Natural killer cell treated with Interleukin-12 subunit alpha and Interleukin-12 subunit beta and Interleukin-15 and Interleukin-18, amount 100 ng/mL, for 72 hours (primary cell): ENCODE data around the gene THSD7A. TPM values are rescaled to one million over a fixed set of nuclear protein-coding genes. Genes with fewer than 3 reads are reported as not detected.

Source experiments
- ATAC-seq, 2 donors: fragments of 150-1000 bp; cut with Tn5 transposase in 1 of 2; sonication (Bioruptor Pico), chemical (Tn5 transposase) in 1 of 2; 2 replicates each; pipeline ENCODE4 v1.10.0; 2021
- DNase-seq: peaks from one replicate; pipeline ENCODE4 v3.0.0; 2022; ENCODE audit warnings: low spot score
- H3K27ac Mint-ChIP-seq, 2 donors: 1 replicate in 1 of 2; 2 replicates in 1 of 2; pipeline ENCODE4 v1.8.0; 2022; ENCODE audit warnings: mixed read lengths in 2 of 2, mild to moderate bottlenecking in 1 of 2, moderate library complexity in 1 of 2
- H3K27me3 Mint-ChIP-seq, 2 donors: 1 replicate in 1 of 2; 2 replicates in 1 of 2; pipeline ENCODE4 v1.8.0; 2022; ENCODE audit warnings: mixed read lengths in 2 of 2
- H3K36me3 Mint-ChIP-seq: one replicate; pipeline ENCODE4 v1.8.0; 2022; ENCODE audit warnings: mixed read lengths
- H3K4me1 Mint-ChIP-seq, 2 donors: 1 replicate in 1 of 2; 2 replicates in 1 of 2; pipeline ENCODE4 v1.8.0; 2022; ENCODE audit warnings: low read depth in 2 of 2, mixed read lengths in 2 of 2, mild to moderate bottlenecking in 1 of 2
- H3K4me3 Mint-ChIP-seq: one replicate; pipeline ENCODE4 v1.8.0; 2022; ENCODE audit warnings: mixed read lengths
- H3K9me3 Mint-ChIP-seq: 2 replicates; pipeline ENCODE4 v1.8.0; 2022; ENCODE audit warnings: mixed read lengths
- total RNA-seq, 2 donors: library from RNA; stranded (reverse); gene quantifications; one replicate each; pipeline ENCODE4 v1.2.3, GENCODE V29; 2022

THSD7A gene
- total RNA-seq, 2 donors from 2014 or later: 0.75 TPM; not detected in 1

DNA sequence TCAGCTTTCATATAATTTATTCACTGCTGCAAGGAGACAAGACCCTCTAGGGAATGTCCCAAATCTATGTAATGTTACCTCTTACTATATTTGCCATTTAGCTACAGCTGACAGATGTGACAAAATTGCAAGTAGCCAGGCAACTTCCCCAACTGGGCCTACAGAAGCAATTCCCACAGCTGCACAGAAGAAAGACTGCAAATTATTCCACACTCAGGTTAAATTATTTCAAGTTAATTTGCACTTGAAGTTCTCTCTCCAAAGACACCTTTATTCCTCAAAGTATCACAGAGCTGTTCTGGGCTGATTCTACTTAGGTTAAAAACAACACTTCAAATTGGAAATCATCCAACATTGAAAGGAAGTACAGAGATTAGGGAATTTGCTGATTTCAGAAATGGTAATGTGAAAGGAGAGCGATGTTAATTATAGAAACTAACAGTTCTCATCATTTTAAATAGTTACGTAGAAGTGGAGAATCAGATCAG lies 133.6 kb downstream of the THSD7A start:
- no peaks in the 10 kb centered on the region for H3K4me1 Mint-ChIP-seq
- peaks cover 15% of the 10 kb centered on the region for H3K9me3 Mint-ChIP-seq
- no peak for ATAC-seq
- H3K36me3 Mint-ChIP-seq: no peaks in the 10 kb centered on the region
- H3K27ac Mint-ChIP-seq: no peak overlapping the region
- DNase-seq: no peak
- H3K27me3 Mint-ChIP-seq: no peaks in the 10 kb centered on the region
- H3K4me3 Mint-ChIP-seq: no peak overlapping the region

DNA sequence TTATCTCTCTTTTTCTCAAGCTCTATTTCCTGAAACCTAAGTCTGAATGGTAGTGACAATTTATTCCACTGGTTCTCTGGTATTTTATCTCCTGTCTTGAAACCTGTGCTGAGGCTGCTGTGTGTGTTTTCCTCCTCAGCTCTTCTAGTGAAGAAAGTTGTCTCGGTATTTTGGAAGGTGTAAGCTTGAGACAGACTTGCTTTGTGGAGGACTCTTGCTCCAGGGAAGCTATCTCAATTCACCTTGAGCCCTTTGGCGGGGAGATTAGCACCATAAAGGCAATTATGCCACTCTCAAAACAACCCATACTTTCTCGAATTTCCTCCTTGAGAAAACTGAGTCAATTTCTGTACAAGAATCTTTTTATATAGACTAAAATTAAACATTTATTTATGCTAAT lies 141.6 kb downstream of the THSD7A start:
- H3K9me3 Mint-ChIP-seq: peaks cover 7% of the 10 kb centered on the region
- ATAC-seq: no peak
- H3K27ac Mint-ChIP-seq: no peak overlapping the region
- no peaks in the 10 kb centered on the region for H3K4me1 Mint-ChIP-seq
- no peak for DNase-seq
- no peak overlapping the region for H3K4me3 Mint-ChIP-seq
- no peaks in the 10 kb centered on the region for H3K27me3 Mint-ChIP-seq
- peaks cover 5% of the 10 kb centered on the region for H3K36me3 Mint-ChIP-seq

DNA sequence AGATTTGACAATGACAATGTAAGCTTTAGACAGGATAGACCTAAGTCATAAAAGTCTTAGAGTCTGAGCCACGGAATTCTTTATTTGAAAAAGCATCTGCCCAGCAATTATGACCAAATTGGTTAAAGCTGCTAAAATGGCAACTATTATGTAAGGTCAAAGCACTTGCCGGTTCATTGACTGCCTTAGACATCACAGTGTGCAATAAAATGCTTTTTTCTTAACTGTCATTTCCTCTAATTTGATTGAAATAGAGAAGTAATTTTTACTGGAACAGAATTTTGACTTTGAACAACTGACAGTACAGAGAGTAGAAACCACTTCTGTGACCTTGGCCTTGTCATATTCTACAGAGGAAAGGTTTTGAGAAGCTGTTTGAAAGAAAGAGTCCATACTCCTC lies 142.9 kb downstream of the THSD7A start:
- Mint-ChIP-seq H3K27me3 (no peaks in the 10 kb centered on the region), H3K4me3 (no peak overlapping the region), H3K36me3 (peaks cover 5% of the 10 kb centered on the region), H3K9me3 (peaks cover 9% of the 10 kb centered on the region), H3K4me1 (no peaks in the 10 kb centered on the region), H3K27ac (no peak overlapping the region)
- ATAC-seq: no peak
- DNase-seq: no peak

DNA sequence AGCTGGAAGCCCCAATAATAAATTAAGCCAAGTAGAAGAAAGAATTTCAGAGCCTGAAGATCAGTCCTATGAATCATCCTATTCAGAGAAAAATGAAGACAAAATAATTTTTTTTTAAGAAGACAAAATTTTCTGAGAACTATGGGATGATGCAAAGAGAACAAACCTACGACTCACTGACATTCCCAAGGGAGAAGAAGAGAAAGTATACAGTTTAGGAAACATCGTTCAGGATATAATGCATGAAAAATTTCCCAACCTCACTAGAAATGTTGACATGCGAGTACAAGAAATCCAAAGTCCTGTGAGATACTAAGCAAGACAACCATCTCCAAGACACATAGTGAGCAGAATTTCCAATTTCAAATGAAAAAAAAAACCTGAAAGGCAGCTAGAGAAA lies 150.5 kb downstream of the THSD7A start:
- H3K9me3 Mint-ChIP-seq: peaks cover 35% of the 10 kb centered on the region
- peaks cover 36% of the 10 kb centered on the region for H3K36me3 Mint-ChIP-seq
- no peak for DNase-seq
- H3K4me1 Mint-ChIP-seq: no peaks in the 10 kb centered on the region
- H3K4me3 Mint-ChIP-seq: no peak overlapping the region
- no peaks in the 10 kb centered on the region for H3K27me3 Mint-ChIP-seq
- no peak for ATAC-seq
- no peak overlapping the region for H3K27ac Mint-ChIP-seq

DNA sequence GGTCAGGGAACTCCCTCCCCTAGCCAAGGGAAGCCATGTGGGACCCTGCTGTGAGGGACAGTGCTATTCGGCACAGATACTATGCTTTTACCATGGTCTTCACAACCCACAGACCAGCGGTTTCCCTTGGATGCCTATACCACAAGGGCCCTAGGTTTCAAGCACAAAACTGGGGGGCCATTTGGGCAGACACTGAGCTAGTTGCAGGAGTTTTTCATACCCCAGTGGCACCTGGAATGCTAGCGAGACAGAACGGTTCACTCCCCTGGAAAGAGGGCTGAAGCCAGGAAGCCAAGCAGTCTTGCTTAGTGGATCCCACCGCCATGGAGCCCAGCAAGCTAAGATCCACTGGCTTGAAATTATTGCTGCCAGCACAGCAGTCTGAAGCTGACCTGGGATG lies 156.8 kb downstream of the THSD7A start:
- Mint-ChIP-seq H3K9me3 (peaks cover 28% of the 10 kb centered on the region), H3K36me3 (peaks cover 26% of the 10 kb centered on the region), H3K27me3 (no peaks in the 10 kb centered on the region), H3K4me3 (no peak overlapping the region), H3K27ac (no peak overlapping the region), H3K4me1 (no peaks in the 10 kb centered on the region)
- DNase-seq: no peak
- no peak for ATAC-seq

DNA sequence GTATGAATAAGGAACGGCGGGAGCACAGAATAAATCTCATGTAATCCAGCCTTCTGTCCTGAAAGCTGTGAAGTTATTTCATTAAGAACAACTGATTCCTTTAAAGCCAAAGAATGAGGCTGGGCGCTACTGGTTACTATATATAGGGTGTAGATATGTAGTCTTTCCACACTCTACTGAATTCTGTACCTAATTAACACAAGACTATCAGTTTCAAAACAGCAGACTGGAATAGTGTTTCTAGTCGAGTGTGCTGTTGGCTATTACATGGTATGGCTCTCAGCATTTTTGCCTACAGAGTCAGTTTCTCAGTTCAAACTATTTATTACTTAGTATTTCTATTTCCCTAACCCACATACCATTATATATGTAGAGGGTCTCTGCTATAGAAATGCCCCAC lies 163.3 kb downstream of the THSD7A start:
- H3K27me3 Mint-ChIP-seq: no peaks in the 10 kb centered on the region
- no peaks in the 10 kb centered on the region for H3K4me1 Mint-ChIP-seq
- no peak overlapping the region for H3K27ac Mint-ChIP-seq
- H3K36me3 Mint-ChIP-seq: no peaks in the 10 kb centered on the region
- DNase-seq: no peak
- no peak for ATAC-seq
- no peaks in the 10 kb centered on the region for H3K9me3 Mint-ChIP-seq
- H3K4me3 Mint-ChIP-seq: no peak overlapping the region

DNA sequence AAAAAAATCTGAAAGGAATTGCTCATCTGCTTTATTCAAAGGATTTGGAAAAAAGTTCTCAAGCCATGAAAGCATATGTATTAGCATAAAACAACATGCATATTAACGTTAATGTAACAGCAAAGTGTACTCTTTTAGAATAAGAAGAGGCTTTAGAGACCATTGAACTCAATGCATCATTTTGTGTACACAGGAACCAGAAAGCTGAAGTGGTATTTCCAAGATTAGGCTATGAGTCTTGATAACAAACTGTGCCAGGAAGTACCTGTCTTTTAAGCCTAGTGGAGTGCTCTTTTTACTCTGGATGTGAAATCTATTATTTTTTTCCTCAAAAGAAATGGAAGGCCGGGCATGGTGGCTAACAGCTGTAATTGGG lies 164.2 kb downstream of the THSD7A start:
- ATAC-seq (no peak), DNase-seq (no peak)
- Mint-ChIP-seq H3K4me1 (no peaks in the 10 kb centered on the region), H3K27me3 (no peaks in the 10 kb centered on the region), H3K27ac (no peak overlapping the region), H3K36me3 (no peaks in the 10 kb centered on the region), H3K9me3 (no peaks in the 10 kb centered on the region), H3K4me3 (no peak overlapping the region)

DNA sequence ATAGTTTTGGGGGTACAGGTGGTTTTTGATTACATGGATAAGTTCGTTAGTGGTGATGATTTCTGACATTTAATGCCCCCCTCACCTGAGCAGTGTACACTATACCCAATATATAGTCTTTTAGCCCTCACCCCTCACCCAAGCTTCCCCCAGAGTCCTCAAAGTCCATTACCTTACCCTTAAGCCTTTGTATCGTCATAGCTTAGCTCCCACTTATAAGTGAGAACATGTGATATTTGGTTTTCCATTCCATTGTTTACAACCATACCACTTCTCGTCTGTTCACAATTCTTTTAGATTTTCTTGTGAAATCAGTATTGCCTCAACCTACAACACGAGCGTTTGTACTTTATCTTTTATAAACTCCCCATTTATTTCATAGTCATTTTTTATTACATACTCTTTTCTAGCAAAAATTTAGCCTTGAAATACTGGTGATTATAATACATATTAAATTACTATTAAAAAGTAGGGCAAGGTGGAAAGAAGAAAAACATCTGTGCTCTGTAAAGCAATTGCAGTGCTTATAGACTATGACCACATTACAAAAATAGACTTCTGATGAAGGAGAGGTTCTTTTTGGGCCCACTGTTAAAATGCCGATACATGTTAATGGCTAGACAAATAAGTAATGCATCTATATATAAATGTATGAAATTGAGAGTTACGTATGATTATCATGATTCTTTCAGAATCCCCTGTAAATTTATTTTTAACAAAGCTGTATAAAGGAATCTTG lies 164.8 kb downstream of the THSD7A start:
- H3K27ac Mint-ChIP-seq: no peak overlapping the region
- no peaks in the 10 kb centered on the region for H3K9me3 Mint-ChIP-seq
- H3K36me3 Mint-ChIP-seq: no peaks in the 10 kb centered on the region
- no peaks in the 10 kb centered on the region for H3K27me3 Mint-ChIP-seq
- ATAC-seq (no peak), DNase-seq (no peak)
- H3K4me3 Mint-ChIP-seq: no peak overlapping the region
- H3K4me1 Mint-ChIP-seq: no peaks in the 10 kb centered on the region

DNA sequence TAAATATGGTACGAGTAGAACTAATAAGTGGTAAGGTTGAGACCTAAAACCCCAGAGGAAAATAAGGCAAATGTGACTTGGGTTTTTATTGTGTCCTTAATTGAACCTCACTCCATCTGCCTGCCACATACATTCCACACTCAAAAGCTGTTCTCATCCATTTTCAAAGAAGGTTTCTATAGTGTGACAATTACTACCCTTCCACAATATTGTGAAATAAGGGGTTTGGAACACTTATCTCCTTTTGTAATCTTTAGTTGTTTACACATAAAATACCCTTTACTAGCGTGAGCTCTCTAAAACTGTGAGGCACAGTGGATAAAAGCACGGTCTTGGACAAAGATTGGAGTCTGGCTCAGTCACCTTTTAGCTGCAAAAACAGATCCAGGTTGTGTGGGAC lies 166.6 kb downstream of the THSD7A start:
- no peak overlapping the region for H3K27ac Mint-ChIP-seq
- no peaks in the 10 kb centered on the region for H3K36me3 Mint-ChIP-seq
- no peak for ATAC-seq
- DNase-seq: no peak
- no peaks in the 10 kb centered on the region for H3K27me3 Mint-ChIP-seq
- peaks cover 4% of the 10 kb centered on the region for H3K9me3 Mint-ChIP-seq
- no peaks in the 10 kb centered on the region for H3K4me1 Mint-ChIP-seq
- H3K4me3 Mint-ChIP-seq: no peak overlapping the region

DNA sequence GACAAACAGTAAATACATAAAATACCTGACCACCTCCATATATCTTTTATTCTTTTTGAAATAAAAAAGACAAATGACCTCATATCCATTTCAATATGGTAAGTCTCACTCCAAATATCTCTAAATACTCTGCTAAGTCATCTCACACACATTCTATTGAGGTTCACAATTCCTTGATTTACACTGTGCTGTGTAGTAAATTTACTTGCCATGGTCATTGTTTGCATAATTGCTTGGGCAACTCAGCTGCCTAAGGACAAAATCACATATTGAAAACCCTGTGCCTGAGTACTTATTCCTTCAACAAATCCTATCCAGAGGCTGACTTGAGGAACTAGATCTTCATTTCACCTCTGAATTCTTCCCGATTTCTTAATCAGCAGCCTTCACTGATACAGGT lies 176.4 kb downstream of the THSD7A start:
- H3K4me1 Mint-ChIP-seq: no peaks in the 10 kb centered on the region
- peaks cover 14% of the 10 kb centered on the region for H3K9me3 Mint-ChIP-seq
- DNase-seq (no peak), ATAC-seq (no peak)
- no peak overlapping the region for H3K27ac Mint-ChIP-seq
- H3K4me3 Mint-ChIP-seq: no peak overlapping the region
- no peaks in the 10 kb centered on the region for H3K27me3 Mint-ChIP-seq
- no peaks in the 10 kb centered on the region for H3K36me3 Mint-ChIP-seq

DNA sequence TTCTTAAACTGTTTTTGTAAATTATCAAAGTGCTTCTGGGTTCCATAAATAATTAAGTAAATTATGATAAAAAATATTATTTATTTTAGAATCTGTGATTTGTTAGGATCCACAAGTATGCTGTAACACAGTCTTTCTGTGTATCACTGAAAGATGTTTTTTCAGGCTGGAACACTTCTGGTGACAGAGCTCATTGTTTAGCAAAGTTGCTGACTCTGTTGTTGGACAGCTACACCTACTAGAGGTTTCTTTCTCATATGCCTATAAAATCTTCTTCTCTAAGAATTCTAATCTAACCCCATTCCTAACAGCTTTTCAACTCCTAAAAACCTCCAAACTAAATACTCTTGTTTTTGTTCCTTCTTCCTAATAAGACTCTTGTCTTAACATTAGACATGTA lies 176.8 kb downstream of the THSD7A start:
- no peaks in the 10 kb centered on the region for H3K27me3 Mint-ChIP-seq
- DNase-seq: no peak
- ATAC-seq: no peak
- H3K9me3 Mint-ChIP-seq: peaks cover 14% of the 10 kb centered on the region
- no peak overlapping the region for H3K27ac Mint-ChIP-seq
- H3K36me3 Mint-ChIP-seq: no peaks in the 10 kb centered on the region
- no peaks in the 10 kb centered on the region for H3K4me1 Mint-ChIP-seq
- no peak overlapping the region for H3K4me3 Mint-ChIP-seq

DNA sequence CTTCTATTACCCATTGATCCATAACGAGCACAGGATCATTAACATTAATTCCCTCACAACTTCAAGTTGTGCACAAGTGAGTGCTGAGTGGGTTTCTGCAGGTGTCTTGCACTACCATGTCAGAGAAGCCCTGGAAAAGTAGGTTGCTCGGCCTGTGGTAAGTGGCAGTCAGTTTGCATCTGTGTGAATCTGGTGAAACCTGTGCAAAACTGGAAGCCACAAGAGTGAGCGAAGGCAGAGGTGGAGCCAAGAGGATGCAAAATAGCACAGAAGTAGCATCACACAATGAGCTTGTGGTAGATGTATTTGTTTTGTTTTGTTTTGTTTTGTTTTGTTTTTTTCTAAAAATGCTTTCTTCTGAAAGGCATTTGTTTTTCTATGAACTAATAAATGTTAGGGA lies 181.5 kb downstream of the THSD7A start:
- DNase-seq (no peak), ATAC-seq (no peak)
- H3K36me3 Mint-ChIP-seq: no peaks in the 10 kb centered on the region
- no peaks in the 10 kb centered on the region for H3K27me3 Mint-ChIP-seq
- H3K27ac Mint-ChIP-seq: no peak overlapping the region
- no peak overlapping the region for H3K4me3 Mint-ChIP-seq
- no peaks in the 10 kb centered on the region for H3K4me1 Mint-ChIP-seq
- peaks cover 18% of the 10 kb centered on the region for H3K9me3 Mint-ChIP-seq

DNA sequence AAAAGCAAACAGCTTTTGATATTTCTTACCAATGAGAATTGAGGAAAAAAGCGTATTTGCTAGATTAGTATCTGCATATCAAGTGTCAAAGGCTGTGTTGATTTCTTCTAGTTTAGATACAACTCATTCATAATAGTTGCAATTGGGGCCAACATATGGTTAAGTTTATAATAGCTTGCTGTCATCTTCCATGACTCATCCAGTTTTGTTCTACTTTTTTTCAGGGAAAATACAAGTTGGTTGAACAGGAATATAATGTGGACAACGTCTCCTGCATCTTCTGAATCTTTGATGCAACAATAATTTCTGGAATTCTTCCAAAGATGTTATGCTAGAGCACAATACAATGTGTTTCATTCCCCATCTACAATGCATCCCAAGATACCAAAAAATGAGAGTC lies 182.0 kb downstream of the THSD7A start:
- Mint-ChIP-seq H3K4me3 (no peak overlapping the region), H3K27ac (no peak overlapping the region), H3K27me3 (no peaks in the 10 kb centered on the region), H3K36me3 (no peaks in the 10 kb centered on the region), H3K9me3 (peaks cover 18% of the 10 kb centered on the region), H3K4me1 (no peaks in the 10 kb centered on the region)
- ATAC-seq (no peak), DNase-seq (no peak)

DNA sequence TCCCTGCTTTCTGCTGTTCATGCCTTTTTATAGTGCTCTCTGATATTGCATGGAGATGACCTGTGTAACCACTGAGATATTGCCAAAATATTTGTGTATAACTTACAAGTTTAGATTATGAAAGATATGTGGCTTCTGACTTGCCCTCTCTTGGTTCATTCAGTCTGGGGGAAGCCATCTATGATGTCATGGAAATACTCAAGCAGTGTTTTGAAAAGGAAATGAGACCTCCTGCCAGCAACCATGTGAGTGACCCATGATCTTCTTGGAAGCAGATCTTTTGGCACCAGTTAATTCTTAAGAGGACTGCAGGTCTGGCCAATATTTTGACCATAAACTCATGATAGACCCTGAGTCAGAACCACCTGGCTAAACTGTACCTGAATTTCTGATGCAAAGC lies 183.0 kb downstream of the THSD7A start:
- Mint-ChIP-seq H3K9me3 (peaks cover 18% of the 10 kb centered on the region), H3K4me3 (no peak overlapping the region), H3K36me3 (no peaks in the 10 kb centered on the region), H3K27me3 (no peaks in the 10 kb centered on the region), H3K27ac (no peak overlapping the region), H3K4me1 (no peaks in the 10 kb centered on the region)
- no peak for ATAC-seq
- no peak for DNase-seq

DNA sequence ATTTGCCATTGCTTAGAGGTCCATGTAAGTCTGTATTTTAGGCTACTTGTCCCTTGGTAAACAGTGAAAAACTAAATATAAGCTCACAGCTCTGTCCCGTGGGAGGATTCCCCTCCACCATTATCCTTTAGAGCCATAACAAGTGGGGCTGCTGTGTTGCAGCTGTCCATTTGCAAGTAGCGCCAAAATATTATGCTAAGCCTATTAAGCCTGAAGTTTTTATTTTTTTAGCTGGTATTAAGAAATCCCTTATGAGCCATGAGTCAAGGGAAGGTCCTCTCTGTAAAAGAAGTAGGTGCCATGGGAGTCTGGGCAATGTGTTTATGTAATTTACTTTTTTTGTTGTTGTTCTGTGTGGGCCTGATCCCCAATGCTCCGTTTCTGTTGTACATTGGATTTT lies 183.9 kb downstream of the THSD7A start:
- Mint-ChIP-seq H3K9me3 (peaks cover 21% of the 10 kb centered on the region), H3K4me3 (no peak overlapping the region), H3K27me3 (no peaks in the 10 kb centered on the region), H3K36me3 (no peaks in the 10 kb centered on the region), H3K27ac (no peak overlapping the region), H3K4me1 (no peaks in the 10 kb centered on the region)
- ATAC-seq (no peak), DNase-seq (no peak)
